ENCODE results near the gene INVS. TPM values are rescaled to one million over a fixed set of nuclear protein-coding genes. Genes with fewer than 3 reads are reported as not detected.
"Not testable (repeated sequence)": the region's sequence is repeated elsewhere in the genome, so short reads cannot be mapped to it uniquely, and the experiment has no call there.

INVS gene
- 18.8 and 20.5 TPM in 2 replicates for total RNA-seq

- Mint-ChIP-seq H3K27ac (peak within 1 kb of the TSS; percentile 91), H3K4me3 (ENCODE audit: low read depth) (peak within 1 kb of the TSS; percentile 96), H3K27me3 (ENCODE audit: low read depth) (no peaks in the 10 kb centered on the region), H3K9me3 (no peaks in the 10 kb centered on the region), H3K4me1 (ENCODE audit: low read depth) (peaks cover 27% of the 10 kb centered on the region), H3K36me3 (ENCODE audit: low read depth) (peaks cover 8% of the 10 kb centered on the region)
- DNase-seq (ENCODE audit: low spot score) = peak; percentile 97
- intact Hi-C loops (cut with micrococcal nuclease) = loop anchor here (1.0 to 10.0 kb wide), 3 partner anchors 15 to 874 kb away; partner anchors contain the start of genes ALG2, NR4A3 and SEC61B
Observed at GRCh38 chr9:100098887-100099721, at the start of gene INVS, which contains the start of gene ERP44. TSS of gene INVS (plus strand) at chr9:100099243. CDS start at chr9:100104522, 5,279 bp downstream. TSS of gene ERP44 (minus strand) at chr9:100099000. CDS start at chr9:100098840, 160 bp downstream.

DNA sequence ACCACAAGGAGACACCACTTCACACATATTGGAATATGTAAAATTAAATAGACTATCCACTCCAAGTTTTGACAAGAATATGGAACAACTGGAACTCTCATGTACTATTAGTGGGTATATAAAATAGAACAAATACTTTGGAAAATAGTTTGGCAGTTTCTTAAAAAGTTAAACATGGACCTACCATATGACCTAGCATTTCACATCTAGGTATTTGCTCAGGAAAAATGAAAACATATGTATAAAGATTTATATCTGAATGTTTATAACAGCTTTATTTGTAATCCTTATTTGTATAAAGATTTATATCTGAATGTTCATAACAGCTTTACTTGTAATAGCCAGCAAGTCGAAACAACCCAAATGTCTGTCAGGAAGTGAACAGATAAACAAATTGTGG is 49.5 kb upstream of the INVS start:
- Mint-ChIP-seq H3K4me1 (ENCODE audit: low read depth) (no peaks in the 10 kb centered on the region), H3K27me3 (ENCODE audit: low read depth) (no peaks in the 10 kb centered on the region), H3K4me3 (ENCODE audit: low read depth) (no peak overlapping the region), H3K9me3 (no peaks in the 10 kb centered on the region), H3K36me3 (ENCODE audit: low read depth) (peaks cover 38% of the 10 kb centered on the region), H3K27ac (no peak overlapping the region)
- intact Hi-C loops (cut with micrococcal nuclease) = no loop called here
- no peak for DNase-seq (ENCODE audit: low spot score)

- intact Hi-C loops (cut with micrococcal nuclease) = no loop called here
Observed at GRCh38 chr9:100052375-100052774, 46.7 kb upstream of the INVS start.

DNA sequence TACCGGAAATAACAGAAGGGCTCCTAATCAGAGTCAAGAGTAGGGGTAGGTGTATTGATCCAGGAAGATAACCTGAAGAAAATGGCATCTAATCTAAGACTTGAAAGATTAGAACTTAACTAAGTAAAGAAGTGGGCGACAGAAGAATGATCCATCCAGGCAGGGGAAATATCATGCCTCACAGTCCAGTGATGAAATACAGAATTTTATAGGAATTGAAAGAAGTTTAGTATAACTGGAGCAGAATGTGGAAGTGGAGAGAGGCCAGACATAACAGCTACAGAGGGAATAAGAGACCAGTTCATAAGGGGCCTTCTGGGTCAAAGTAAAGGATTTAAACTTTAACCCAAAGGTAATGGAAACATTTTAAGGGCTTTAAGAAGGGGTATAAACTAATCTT is 42.5 kb upstream of the INVS start:
- no peaks in the 10 kb centered on the region for H3K9me3 Mint-ChIP-seq
- peaks cover 5% of the 10 kb centered on the region for H3K4me1 Mint-ChIP-seq (ENCODE audit: low read depth)
- H3K27me3 Mint-ChIP-seq (ENCODE audit: low read depth) = no peaks in the 10 kb centered on the region
- no peak overlapping the region for H3K4me3 Mint-ChIP-seq (ENCODE audit: low read depth)
- no peak for DNase-seq (ENCODE audit: low spot score)
- peaks cover 17% of the 10 kb centered on the region for H3K36me3 Mint-ChIP-seq (ENCODE audit: low read depth)
- no peak overlapping the region for H3K27ac Mint-ChIP-seq
- intact Hi-C loops (cut with micrococcal nuclease) = no loop called here

More at GRCh38 chr9:100052375-100052774, 46.7 kb upstream of the INVS start:
- Mint-ChIP-seq H3K27me3 (ENCODE audit: low read depth) (no peaks in the 10 kb centered on the region), H3K36me3 (ENCODE audit: low read depth) (peaks cover 21% of the 10 kb centered on the region), H3K4me1 (ENCODE audit: low read depth) (no peaks in the 10 kb centered on the region), H3K4me3 (ENCODE audit: low read depth) (no peak overlapping the region), H3K9me3 (no peaks in the 10 kb centered on the region), H3K27ac (no peak overlapping the region)
- DNase-seq (ENCODE audit: low spot score) = no peak

DNA sequence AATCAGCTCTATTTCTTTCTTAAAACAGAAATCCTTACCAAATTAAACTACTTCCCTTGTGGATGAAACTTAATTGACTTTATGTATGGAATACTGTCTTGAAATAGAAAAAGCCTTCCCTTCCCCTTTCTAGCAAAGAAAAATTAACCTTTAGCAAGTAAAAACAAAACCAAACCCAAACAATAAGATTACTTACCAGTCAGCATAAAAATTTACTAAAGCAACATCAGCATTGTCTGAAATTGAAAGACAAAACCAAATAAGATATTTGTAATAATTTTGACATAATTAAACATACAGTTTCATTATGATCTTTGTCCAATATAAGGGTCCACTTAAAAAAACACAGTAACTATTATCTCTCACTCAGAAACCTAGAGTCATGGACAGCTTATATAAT is 41.4 kb upstream of the INVS start:
- intact Hi-C loops (cut with micrococcal nuclease) = no loop called here
- no peak for DNase-seq (ENCODE audit: low spot score)
- H3K27ac Mint-ChIP-seq = no peak overlapping the region
- H3K4me3 Mint-ChIP-seq (ENCODE audit: low read depth) = no peak overlapping the region
- H3K27me3 Mint-ChIP-seq (ENCODE audit: low read depth) = no peaks in the 10 kb centered on the region
- peaks cover 15% of the 10 kb centered on the region for H3K36me3 Mint-ChIP-seq (ENCODE audit: low read depth)
- no peaks in the 10 kb centered on the region for H3K9me3 Mint-ChIP-seq
- H3K4me1 Mint-ChIP-seq (ENCODE audit: low read depth) = peaks cover 5% of the 10 kb centered on the region

DNA sequence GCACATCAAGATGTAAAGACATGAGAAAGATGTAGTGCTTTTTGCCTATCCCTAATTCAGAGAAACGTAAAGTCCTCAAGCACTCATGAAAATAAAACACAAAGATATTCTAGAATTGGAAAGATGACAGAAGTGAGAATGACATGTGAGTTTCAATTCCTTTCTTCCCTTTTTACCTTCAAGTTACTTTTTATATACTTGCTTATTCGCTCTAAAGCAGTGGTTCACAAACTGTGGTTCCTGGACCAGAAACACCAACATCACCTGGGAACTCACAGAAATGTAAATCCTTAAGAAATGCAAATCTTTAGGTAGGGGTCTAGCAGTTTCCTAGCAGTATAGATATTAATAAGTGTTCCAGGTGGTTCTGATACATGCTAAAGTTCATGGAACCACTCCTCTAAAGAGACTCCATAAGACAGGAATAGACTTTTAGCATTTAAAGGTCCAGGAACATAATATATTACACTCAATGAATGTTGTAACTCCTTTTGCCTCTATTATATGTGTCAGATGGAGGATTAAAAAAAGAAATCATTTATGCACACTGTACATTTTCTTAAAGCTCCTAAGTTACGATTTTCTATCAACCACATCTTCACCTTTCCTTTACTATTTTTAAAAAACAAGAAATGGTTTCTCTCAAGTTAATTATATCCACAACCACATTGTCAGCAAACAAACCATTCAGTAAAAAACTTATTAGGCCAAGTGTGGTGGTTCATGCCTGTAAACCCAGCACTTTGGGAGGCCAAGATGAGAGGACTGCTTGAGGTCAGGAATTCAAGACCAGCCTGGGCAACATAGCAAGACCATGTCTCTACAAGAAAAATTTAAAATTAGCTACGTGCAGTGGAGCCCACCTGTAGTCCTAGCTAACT is 40.1 kb upstream of the INVS start:
- Mint-ChIP-seq H3K27me3 (ENCODE audit: low read depth) (no peaks in the 10 kb centered on the region), H3K36me3 (ENCODE audit: low read depth) (peaks cover 15% of the 10 kb centered on the region), H3K27ac (peak overlapping the region; percentile 1), H3K9me3 (no peaks in the 10 kb centered on the region), H3K4me3 (ENCODE audit: low read depth) (no peak overlapping the region), H3K4me1 (ENCODE audit: low read depth) (peaks cover 5% of the 10 kb centered on the region)
- no peak for DNase-seq (ENCODE audit: low spot score)
- intact Hi-C loops (cut with micrococcal nuclease) = no loop called here

DNA sequence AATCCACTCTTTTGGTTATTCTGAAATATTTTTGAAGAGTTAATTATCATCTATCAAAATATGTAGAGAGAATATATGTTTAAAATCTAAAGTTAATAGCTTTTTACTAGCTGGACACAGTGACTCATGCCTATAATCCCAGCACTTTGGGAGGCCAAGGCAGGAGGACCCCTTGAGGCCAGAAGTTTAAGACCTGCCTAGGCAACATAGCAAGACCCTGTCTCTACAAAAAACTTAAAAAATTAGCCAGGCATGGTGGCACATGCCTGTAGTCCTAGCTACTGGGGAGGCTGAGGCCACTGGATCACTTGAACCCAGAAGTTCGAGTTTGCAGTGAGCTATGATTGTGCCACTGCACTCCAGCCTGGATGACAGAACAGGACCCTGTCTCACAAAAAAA is 36.4 kb upstream of the INVS start:
- H3K27me3 Mint-ChIP-seq (ENCODE audit: low read depth); DNase-seq (ENCODE audit: low spot score); H3K9me3 Mint-ChIP-seq; intact Hi-C loops (cut with micrococcal nuclease); H3K4me3 Mint-ChIP-seq (ENCODE audit: low read depth); H3K27ac Mint-ChIP-seq: not testable (repeated sequence)
- H3K4me1 Mint-ChIP-seq (ENCODE audit: low read depth) = peaks cover 12% of the 10 kb centered on the region
- peaks cover 18% of the 10 kb centered on the region for H3K36me3 Mint-ChIP-seq (ENCODE audit: low read depth)

GRCh38 chr9:100063185-100063584 is 35.9 kb upstream of the INVS start:
- DNase-seq (ENCODE audit: low spot score) = no peak
- intact Hi-C loops (cut with micrococcal nuclease) = no loop called here

DNA sequence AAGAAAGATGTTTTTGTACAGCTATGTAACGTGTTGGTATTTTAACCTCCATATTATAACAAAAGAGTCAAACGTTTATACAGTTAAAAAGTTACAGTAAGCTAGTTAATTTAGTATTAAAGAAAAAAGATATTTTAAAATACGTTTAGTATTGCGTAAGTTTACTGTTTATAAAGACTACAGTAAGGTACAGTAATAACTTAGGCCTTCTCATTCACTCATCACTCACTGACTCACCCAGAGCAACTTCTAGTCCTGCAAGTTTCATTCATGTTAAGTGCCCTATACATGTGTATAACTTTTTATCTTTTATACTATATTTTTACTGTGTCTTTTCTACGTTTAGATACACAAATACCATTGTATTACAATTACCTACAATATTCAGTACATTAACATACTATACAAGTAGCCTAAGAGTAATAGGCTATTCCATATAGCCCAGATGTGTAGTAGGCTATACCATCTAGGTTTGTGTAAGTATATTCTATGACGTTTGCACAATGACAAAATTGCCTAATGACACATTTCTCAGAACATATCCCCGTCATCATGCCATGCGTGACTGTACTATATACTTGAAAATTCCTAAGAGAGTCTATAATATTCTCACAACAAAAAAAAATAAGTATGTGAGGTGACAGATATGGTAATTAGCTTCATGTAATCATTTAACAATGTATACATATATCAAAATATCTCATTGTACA is 34.0 kb upstream of the INVS start:
- Mint-ChIP-seq H3K9me3 (no peaks in the 10 kb centered on the region), H3K4me1 (ENCODE audit: low read depth) (peaks cover 8% of the 10 kb centered on the region), H3K27ac (no peak overlapping the region), H3K4me3 (ENCODE audit: low read depth) (no peak overlapping the region), H3K27me3 (ENCODE audit: low read depth) (no peaks in the 10 kb centered on the region), H3K36me3 (ENCODE audit: low read depth) (peaks cover 9% of the 10 kb centered on the region)
- no peak for DNase-seq (ENCODE audit: low spot score)
- intact Hi-C loops (cut with micrococcal nuclease) = no loop called here

More at GRCh38 chr9:100063185-100063584, 35.9 kb upstream of the INVS start:
- Mint-ChIP-seq H3K36me3 (ENCODE audit: low read depth) (peaks cover 16% of the 10 kb centered on the region), H3K4me3 (ENCODE audit: low read depth) (no peak overlapping the region), H3K27me3 (ENCODE audit: low read depth) (no peaks in the 10 kb centered on the region), H3K4me1 (ENCODE audit: low read depth) (peaks cover 12% of the 10 kb centered on the region), H3K27ac (no peak overlapping the region), H3K9me3 (no peaks in the 10 kb centered on the region)

GRCh38 chr9:100066539-100066938 is 32.5 kb upstream of the INVS start:
- H3K4me1 Mint-ChIP-seq (ENCODE audit: low read depth) = peaks cover 12% of the 10 kb centered on the region
- intact Hi-C loops (cut with micrococcal nuclease) = no loop called here
- H3K27me3 Mint-ChIP-seq (ENCODE audit: low read depth) = no peaks in the 10 kb centered on the region
- DNase-seq (ENCODE audit: low spot score) = no peak
- no peak overlapping the region for H3K27ac Mint-ChIP-seq
- H3K9me3 Mint-ChIP-seq = no peaks in the 10 kb centered on the region
- H3K36me3 Mint-ChIP-seq (ENCODE audit: low read depth) = peaks cover 9% of the 10 kb centered on the region
- no peak overlapping the region for H3K4me3 Mint-ChIP-seq (ENCODE audit: low read depth)

DNA sequence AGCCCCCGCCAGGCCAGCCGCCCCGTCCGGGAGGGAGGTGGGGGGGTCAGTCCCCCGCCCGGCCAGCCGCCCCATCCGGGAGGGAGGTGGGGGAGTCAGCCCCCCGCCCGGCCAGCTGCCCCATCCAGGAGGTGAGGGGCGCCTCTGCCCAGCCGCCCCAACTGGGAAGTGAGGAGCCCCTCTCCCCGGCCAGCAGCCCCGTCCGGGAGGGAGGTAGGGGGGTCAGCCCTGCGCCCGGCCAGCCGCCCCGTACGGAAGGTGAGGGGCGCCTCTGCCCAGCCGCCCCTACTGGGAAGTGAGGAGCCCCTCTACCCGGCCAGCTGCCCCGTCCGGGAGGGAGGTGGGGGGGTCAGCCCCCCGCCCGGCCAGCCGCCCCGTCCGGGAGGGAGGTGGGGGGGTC is 31.1 kb upstream of the INVS start:
- DNase-seq (ENCODE audit: low spot score); H3K36me3 Mint-ChIP-seq (ENCODE audit: low read depth); H3K27me3 Mint-ChIP-seq (ENCODE audit: low read depth); H3K4me3 Mint-ChIP-seq (ENCODE audit: low read depth); H3K9me3 Mint-ChIP-seq; intact Hi-C loops (cut with micrococcal nuclease); H3K27ac Mint-ChIP-seq: not testable (repeated sequence)
- H3K4me1 Mint-ChIP-seq (ENCODE audit: low read depth) = peaks cover 12% of the 10 kb centered on the region

GRCh38 chr9:100069068-100069467 is 30.0 kb upstream of the INVS start:
- not testable (repeated sequence) for H3K27me3 Mint-ChIP-seq (ENCODE audit: low read depth); H3K4me3 Mint-ChIP-seq (ENCODE audit: low read depth)
- H3K36me3 Mint-ChIP-seq (ENCODE audit: low read depth) = peaks cover 11% of the 10 kb centered on the region

More at GRCh38 chr9:100069068-100069467, 30.0 kb upstream of the INVS start:
- DNase-seq (ENCODE audit: low spot score); H3K9me3 Mint-ChIP-seq; H3K27ac Mint-ChIP-seq; intact Hi-C loops (cut with micrococcal nuclease): not testable (repeated sequence)
- peaks cover 14% of the 10 kb centered on the region for H3K4me1 Mint-ChIP-seq (ENCODE audit: low read depth)

Data from activated T-helper 2 cell treated with anti-CD3 and anti-CD28 coated beads, Interferon-gamma antibody, Interleukin-2, Interleukin-4, amounts not matched to agents 10 μg/mL and 5 μg/mL and 100 μg/mL, durations not matched to agents 14 hours and 24 hours and 36 hours (primary cell).